ENCODE measurements around the gene CDH3. TPM values are rescaled to one million over a fixed set of nuclear protein-coding genes. Genes with fewer than 3 reads are reported as not detected.

The CDH3 gene
- total RNA-seq, 1 donor from 2014 or later = 201 TPM

- no peaks in the 10 kb centered on the region for H3K36me3 ChIP-seq (ENCODE audit: control insufficient read depth, insufficient read depth, low read length)
- H3K4me3 ChIP-seq (ENCODE audit: low read depth, low read length) = no peak overlapping the region
- TF ChIP-seq CTCF (IDR thresholded peaks at IDR 0.05; ENCODE audit: insufficient read depth, low read length, poor library complexity, severe bottlenecking) = no peak
- no peaks in the 10 kb centered on the region for H3K27me3 ChIP-seq (ENCODE audit: control insufficient read depth, insufficient read depth, low read length)
- DNase-seq (ENCODE audit: low read depth) = no peak
Observed at GRCh38 chr16:68743664-68744063, 98.6 kb downstream of the CDH3 start.

GRCh38 chr16:68744744-68745280, 99.7 kb downstream of the CDH3 start:
- DNase-seq (ENCODE audit: low read depth) = no peak
- no peak for TF ChIP-seq CTCF (IDR thresholded peaks at IDR 0.05; ENCODE audit: insufficient read depth, low read length, poor library complexity, severe bottlenecking)
- no peak overlapping the region for H3K4me3 ChIP-seq (ENCODE audit: low read depth, low read length)
- no peaks in the 10 kb centered on the region for H3K36me3 ChIP-seq (ENCODE audit: control insufficient read depth, insufficient read depth, low read length)
- H3K27me3 ChIP-seq (ENCODE audit: control insufficient read depth, insufficient read depth, low read length) = no peaks in the 10 kb centered on the region

GRCh38 chr16:68746951-68747350, 101.8 kb downstream of the CDH3 start:
- DNase-seq (ENCODE audit: low read depth) = no peak
- no peaks in the 10 kb centered on the region for H3K27me3 ChIP-seq (ENCODE audit: control insufficient read depth, insufficient read depth, low read length)
- H3K4me3 ChIP-seq (ENCODE audit: low read depth, low read length) = no peak overlapping the region
- no peak for TF ChIP-seq CTCF (IDR thresholded peaks at IDR 0.05; ENCODE audit: insufficient read depth, low read length, poor library complexity, severe bottlenecking)
- H3K36me3 ChIP-seq (ENCODE audit: control insufficient read depth, insufficient read depth, low read length) = no peaks in the 10 kb centered on the region

DNA sequence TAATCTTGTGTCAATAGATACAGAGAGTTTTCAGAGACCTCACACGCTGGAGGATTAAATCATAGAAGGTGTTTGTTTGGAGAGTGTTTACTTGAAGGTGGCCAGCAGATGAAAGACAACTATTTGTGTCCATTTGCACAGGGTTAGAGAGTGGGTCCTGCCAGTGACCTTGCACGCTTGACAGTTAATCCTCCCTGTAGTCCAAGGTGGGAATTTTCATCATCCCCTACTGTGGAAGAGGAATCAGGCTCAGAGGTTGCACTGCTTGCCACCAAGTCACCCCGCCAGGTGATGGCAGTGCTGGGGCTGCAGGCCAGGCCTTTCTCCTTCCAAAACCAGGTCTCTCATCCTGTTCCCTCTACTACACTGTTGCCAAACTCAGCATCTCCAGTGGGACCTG, 104.3 kb downstream of the CDH3 start:
- Histone ChIP-seq H3K4me3 (ENCODE audit: low read depth, low read length) (no peak overlapping the region), H3K36me3 (ENCODE audit: control insufficient read depth, insufficient read depth, low read length) (no peaks in the 10 kb centered on the region), H3K27me3 (ENCODE audit: control insufficient read depth, insufficient read depth, low read length) (no peaks in the 10 kb centered on the region)
- TF ChIP-seq CTCF (IDR thresholded peaks at IDR 0.05; ENCODE audit: insufficient read depth, low read length, poor library complexity, severe bottlenecking) = no peak
- DNase-seq (ENCODE audit: low read depth) = no peak

Other genes starting within 250 kb of the CDH3 start
- under 0.01 and 0.38 TPM in 2 replicates for gene SMPD3, start 196.8 kb upstream of the CDH3 start, total RNA-seq
- gene ZFP90, start 106.0 kb upstream of the CDH3 start, total RNA-seq = 49.2 and 57.7 TPM in 2 replicates
- 84.4 and 85.8 TPM in 2 replicates for gene CDH1, start 92.0 kb downstream of the CDH3 start, total RNA-seq
- gene TANGO6, start 198.2 kb downstream of the CDH3 start, total RNA-seq = 10.9 and 15.8 TPM in 2 replicates

Data from kidney epithelial cell (primary cell).